H1 (cell line): ENCODE data around the gene GRIP1.

Source experiments
- CHD1 ChIP-seq: IDR thresholded peaks from 2 replicates; pipeline ENCODE4 v1.6.1; 2012; ENCODE audit warnings: low read depth, low read length, improper control_type of control experiment
- EGR1 ChIP-seq: IDR thresholded peaks from 2 replicates; pipeline ENCODE4 v1.6.1; 2011; ENCODE audit warnings: low read depth, low read length, borderline replicate concordance
- EZH2 ChIP-seq: fragments of 200-600 bp; sonication (generic); IDR thresholded peaks from 2 replicates; pipeline ENCODE4 v1.7.1; 2012; ENCODE audit warnings: low read depth, mild to moderate bottlenecking, moderate library complexity, low read length, inconsistent platforms; ENCODE audit not compliant: severe bottlenecking
- JUN ChIP-seq: IDR thresholded peaks from 2 replicates; pipeline ENCODE4 v1.6.1; 2011; ENCODE audit warnings: low read depth, mild to moderate bottlenecking, improper control_type of control experiment, low read length
- KDM1A ChIP-seq: fragments of 200-600, 300-600 bp; sonication (generic); IDR thresholded peaks from 2 replicates; pipeline ENCODE4 v1.7.1; 2016; ENCODE audit warnings: mild to moderate bottlenecking, low read length, borderline replicate concordance
- NRF1 ChIP-seq: IDR thresholded peaks from 2 replicates; pipeline ENCODE4 v1.6.1; 2011; ENCODE audit warnings: mild to moderate bottlenecking, low read depth, low read length, improper control_type of control experiment
- POLR2A ChIP-seq, 2 experiments: IDR thresholded peaks; 1 replicate in 1 of 2; 2 replicates in 1 of 2; pipeline ENCODE4 v1.6.1; 2011; ENCODE audit warnings: low read depth in 2 of 2, low read length in 2 of 2, mild to moderate bottlenecking in 2 of 2; ENCODE audit errors: control extremely low read depth in 1 of 2
- SIRT6 ChIP-seq: IDR thresholded peaks from one replicate; pipeline ENCODE4 v1.7.1; 2012; ENCODE audit warnings: low read length, inconsistent platforms
- TEAD4 ChIP-seq: IDR thresholded peaks from 2 replicates; pipeline ENCODE4 v1.6.1; 2012; ENCODE audit warnings: low read depth, low read length, inconsistent platforms, mixed read lengths
- ZNF274 ChIP-seq: IDR thresholded peaks from 2 replicates; pipeline ENCODE4 v1.7.0; 2012; ENCODE audit warnings: low read length, borderline replicate concordance; ENCODE audit errors: extremely low read depth
- TF ChIP-seq, protein P1 (sequence below), 3 experiments: IDR thresholded peaks; 1 replicate in 2 of 3; 2 replicates in 1 of 3; pipeline versions ENCODE4 v1.5.1 to v1.6.1; 2011; ENCODE audit warnings: low read length in 3 of 3, mild to moderate bottlenecking in 3 of 3, inconsistent platforms in 2 of 3, low read depth in 1 of 3, moderate library complexity in 1 of 3; ENCODE audit not compliant: insufficient read depth in 1 of 3; ENCODE audit errors: control extremely low read depth in 1 of 3

DNA sequence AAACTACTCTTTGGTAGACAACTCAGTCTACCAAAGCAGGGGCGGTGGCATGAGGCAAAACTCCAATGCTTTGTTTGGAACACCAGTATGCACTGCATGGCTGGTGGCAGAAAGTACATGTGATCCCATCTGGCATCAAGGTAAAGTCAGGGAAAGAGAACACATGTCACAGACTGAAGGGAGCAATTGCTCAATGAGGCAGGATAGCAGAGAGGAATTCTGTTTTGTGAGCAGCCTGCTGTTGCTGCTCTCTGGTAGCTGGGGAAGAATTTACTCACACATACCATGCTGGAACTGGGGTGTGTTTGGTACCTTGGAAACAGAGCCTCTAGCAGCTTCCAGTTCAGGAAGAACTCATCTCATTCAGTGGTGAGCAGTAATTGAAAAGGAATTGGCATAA lies 291.8 kb downstream of the GRIP1 start:
- TF ChIP-seq, protein P1, sequence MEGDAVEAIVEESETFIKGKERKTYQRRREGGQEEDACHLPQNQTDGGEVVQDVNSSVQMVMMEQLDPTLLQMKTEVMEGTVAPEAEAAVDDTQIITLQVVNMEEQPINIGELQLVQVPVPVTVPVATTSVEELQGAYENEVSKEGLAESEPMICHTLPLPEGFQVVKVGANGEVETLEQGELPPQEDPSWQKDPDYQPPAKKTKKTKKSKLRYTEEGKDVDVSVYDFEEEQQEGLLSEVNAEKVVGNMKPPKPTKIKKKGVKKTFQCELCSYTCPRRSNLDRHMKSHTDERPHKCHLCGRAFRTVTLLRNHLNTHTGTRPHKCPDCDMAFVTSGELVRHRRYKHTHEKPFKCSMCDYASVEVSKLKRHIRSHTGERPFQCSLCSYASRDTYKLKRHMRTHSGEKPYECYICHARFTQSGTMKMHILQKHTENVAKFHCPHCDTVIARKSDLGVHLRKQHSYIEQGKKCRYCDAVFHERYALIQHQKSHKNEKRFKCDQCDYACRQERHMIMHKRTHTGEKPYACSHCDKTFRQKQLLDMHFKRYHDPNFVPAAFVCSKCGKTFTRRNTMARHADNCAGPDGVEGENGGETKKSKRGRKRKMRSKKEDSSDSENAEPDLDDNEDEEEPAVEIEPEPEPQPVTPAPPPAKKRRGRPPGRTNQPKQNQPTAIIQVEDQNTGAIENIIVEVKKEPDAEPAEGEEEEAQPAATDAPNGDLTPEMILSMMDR (IDR thresholded peaks at IDR 0.05; ENCODE audit: control extremely low read depth in 1 of 3, insufficient read depth in 1 of 3, low read depth in 1 of 3, low read length in 3 of 3): no peak
- TF ChIP-seq SIRT6: no peak
- no peak for TF ChIP-seq ZNF274
- no peak for TF ChIP-seq TEAD4
- no peak for TF ChIP-seq KDM1A
- no peak for TF ChIP-seq NRF1
- TF ChIP-seq CHD1: no peak
- no peak for TF ChIP-seq POLR2A (IDR thresholded peaks at IDR 0.05; ENCODE audit: control extremely low read depth in 1 of 2, low read depth in 2 of 2, low read length in 2 of 2)
- no peak for TF ChIP-seq JUN
- TF ChIP-seq EGR1: no peak
- TF ChIP-seq EZH2: no peak
